Keratinocyte (primary cell): ENCODE data around the gene CMPK2. TPM values are rescaled to one million over a fixed set of nuclear protein-coding genes. Genes with fewer than 3 reads are reported as not detected.

ENCODE experiments used
- DNase-seq: peaks from one replicate; pipeline ENCODE4 v3.0.0-alpha.2; 2011; ENCODE audit warnings: low read depth, missing footprints, low spot score
- FAIRE-seq: peaks from 2 replicates; lab custom pipeline; 2011; peaks lifted over from hg19 to GRCh38; lab: Jason Lieb, UNC
- H2AFZ ChIP-seq: 2 replicates; pipeline ENCODE4 v1.6.0; 2012; ENCODE audit warnings: low read length, control low read depth, inconsistent platforms; ENCODE audit not compliant: control insufficient read depth
- H3K27ac ChIP-seq: 2 replicates; pipeline ENCODE4 v1.5.1; 2011; ENCODE audit warnings: low read length; ENCODE audit not compliant: control insufficient read depth, insufficient read depth
- H3K27me3 ChIP-seq: 3 replicates; pipeline ENCODE4 v1.6.0; 2011; ENCODE audit warnings: low read length; ENCODE audit not compliant: control insufficient read depth, insufficient read depth; ENCODE audit errors: extremely low read depth
- H3K36me3 ChIP-seq, 2 experiments: 2 replicates in 1 of 2; 3 replicates in 1 of 2; pipeline ENCODE4 v1.5.1; 2011; ENCODE audit warnings: low read length in 2 of 2, mild to moderate bottlenecking in 1 of 2; ENCODE audit not compliant: control insufficient read depth in 2 of 2, insufficient read depth in 2 of 2; ENCODE audit errors: extremely low read depth in 1 of 2
- H3K4me1 ChIP-seq: 3 replicates; pipeline ENCODE4 v1.5.1; 2011; ENCODE audit warnings: low read length; ENCODE audit not compliant: control insufficient read depth, insufficient read depth; ENCODE audit errors: extremely low read depth
- H3K4me2 ChIP-seq: 3 replicates; pipeline ENCODE4 v1.6.0; 2011; ENCODE audit warnings: low read depth, low read length; ENCODE audit not compliant: control insufficient read depth, insufficient read depth; ENCODE audit errors: extremely low read depth
- H3K4me3 ChIP-seq, 3 experiments: fragments of 200-600 bp in 1 of 3; sonication (generic) in 1 of 3; 2 replicates in 2 of 3; 3 replicates in 1 of 3; pipeline ENCODE4 v1.5.1; 2011 to 2016; ENCODE audit warnings: low read length in 3 of 3, mild to moderate bottlenecking in 3 of 3, control low read depth in 2 of 3, inconsistent platforms in 1 of 3, low read depth in 1 of 3, mixed read lengths in 1 of 3, mixed run types in 1 of 3, moderate library complexity in 1 of 3; ENCODE audit not compliant: control insufficient read depth in 2 of 3, insufficient read depth in 2 of 3; ENCODE audit errors: extremely low read depth in 1 of 3
- H3K79me2 ChIP-seq: 2 replicates; pipeline ENCODE4 v1.6.0; 2012; ENCODE audit warnings: low read length; ENCODE audit not compliant: control insufficient read depth, insufficient read depth
- H3K9ac ChIP-seq: 3 replicates; pipeline ENCODE4 v1.6.0; 2011; ENCODE audit warnings: low read length; ENCODE audit not compliant: control insufficient read depth, insufficient read depth; ENCODE audit errors: extremely low read depth
- H3K9me1 ChIP-seq: 3 replicates; pipeline ENCODE4 v1.6.0; 2011; ENCODE audit warnings: low read length; ENCODE audit not compliant: control insufficient read depth, insufficient read depth; ENCODE audit errors: extremely low read depth
- H3K9me3 ChIP-seq: 2 replicates; pipeline ENCODE4 v1.5.1; 2012; ENCODE audit warnings: low read depth, low read length; ENCODE audit not compliant: control insufficient read depth
- H4K20me1 ChIP-seq: 3 replicates; pipeline ENCODE4 v1.6.0; 2011; ENCODE audit warnings: low read length; ENCODE audit not compliant: control insufficient read depth, insufficient read depth; ENCODE audit errors: extremely low read depth
- CTCF ChIP-seq, 3 experiments: IDR thresholded peaks in 1 of 3; conservative IDR thresholded peaks in 1 of 3; optimal IDR thresholded peaks in 1 of 3; 2 replicates in 2 of 3; 3 replicates in 1 of 3; pipeline versions ENCODE3 to v1.5.1; 2011; ENCODE audit warnings: low read length in 3 of 3, mild to moderate bottlenecking in 3 of 3, moderate library complexity in 2 of 3, control low read depth in 1 of 3, inconsistent platforms in 1 of 3; ENCODE audit not compliant: insufficient read depth in 2 of 3; ENCODE audit errors: extremely low read depth in 1 of 3
- EZH2 ChIP-seq: IDR thresholded peaks from one replicate; pipeline ENCODE4 v1.6.1; 2012; ENCODE audit warnings: inconsistent platforms, mild to moderate bottlenecking, low read length, moderate library complexity
- dilution Hi-C: fragments of 300-500 bp; cut with MboI; formaldehyde crosslinking; loops from one replicate; pipeline ENCODE4 v1.7.0; 2020; ENCODE audit warnings: low sequenced_read_pairs; ENCODE audit not compliant: extremely low pct_ligation_motif_present
- polyA plus RNA-seq, 5 experiments: library from polyadenylated mRNA; depleted of rRNA in 3 of 5; stranded (reverse) in 3 of 5; stranded (forward) in 1 of 5; unstranded in 1 of 5; fragments of >200 nt; gene quantifications; 1 replicate in 1 of 5; 2 replicates in 3 of 5; 3 replicates in 1 of 5; pipeline versions ENCODE4 v1.2.1 to v1.2.3, GENCODE V29; 2011 to 2012; ENCODE audit warnings: missing spikeins in 2 of 5, low read depth in 1 of 5, low replicate concordance in 1 of 5

Gene CMPK2
- polyA plus RNA-seq, 1 donor (not counting 4 experiments of a cell fraction or from before 2014, with no cell fraction given), result 1.5 TPM

GRCh38 chr2:6812857-6813530 lies 52.7 kb downstream of the CMPK2 start:
- Histone ChIP-seq H2AFZ (no peak overlapping the region), H3K4me3 (no peak overlapping the region), H3K27me3 (no peaks in the 10 kb centered on the region), H3K79me2 (no peaks in the 10 kb centered on the region), H3K36me3 (no peaks in the 10 kb centered on the region), H3K27ac (no peak overlapping the region), H3K9ac (no peak overlapping the region), H4K20me1 (no peaks in the 10 kb centered on the region), H3K4me2 (no peak overlapping the region), H3K4me1 (no peaks in the 10 kb centered on the region), H3K9me3 (no peaks in the 10 kb centered on the region), H3K9me1 (no peaks in the 10 kb centered on the region)
- DNase-seq (no peak), FAIRE-seq (no peak)
- no peak for TF ChIP-seq EZH2
- TF ChIP-seq CTCF (optimal IDR thresholded peaks at IDR 0.05 in 1 of 3, IDR thresholded peaks at IDR 0.05 in 1 of 3, conservative IDR thresholded peaks at IDR 0.05 in 1 of 3; ENCODE audit: extremely low read depth in 1 of 3, insufficient read depth in 2 of 3, low read length in 3 of 3), result no peak
- dilution Hi-C loops, result no loop called here

- FAIRE-seq, result no peak
Observed at GRCh38 chr2:6810961-6811360, 54.7 kb downstream of the CMPK2 start.

More at GRCh38 chr2:6810961-6811360, 54.7 kb downstream of the CMPK2 start:
- Histone ChIP-seq H3K9me3 (no peaks in the 10 kb centered on the region), H3K36me3 (no peaks in the 10 kb centered on the region), H2AFZ (no peak overlapping the region), H3K27ac (no peak overlapping the region), H4K20me1 (no peaks in the 10 kb centered on the region), H3K79me2 (no peaks in the 10 kb centered on the region), H3K9me1 (no peaks in the 10 kb centered on the region), H3K4me2 (no peak overlapping the region), H3K4me1 (no peaks in the 10 kb centered on the region), H3K9ac (no peak overlapping the region), H3K4me3 (no peak overlapping the region), H3K27me3 (no peaks in the 10 kb centered on the region)
- TF ChIP-seq EZH2 (no peak), CTCF (optimal IDR thresholded peaks at IDR 0.05 in 1 of 3, IDR thresholded peaks at IDR 0.05 in 1 of 3, conservative IDR thresholded peaks at IDR 0.05 in 1 of 3; ENCODE audit: extremely low read depth in 1 of 3, insufficient read depth in 2 of 3, low read length in 3 of 3) (no peak)
- dilution Hi-C loops, result no loop called here
- no peak for DNase-seq
